IMR-90 (cell line): ENCODE measurements around the gene RTL1. TPM values are rescaled to one million over a fixed set of nuclear protein-coding genes. Genes with fewer than 3 reads are reported as not detected.

Source experiments
- ATAC-seq: fragments of 200-7000 bp; cut with Tn5 transposase; 2 replicates; pipeline ENCODE4 v1.9.1; 2020; ENCODE audit warnings: low read depth, mild to moderate bottlenecking, moderate library complexity
- BruUV-seq: library from RNA; stranded (reverse); fragments of 400-500 nt; replicated peaks from 2 replicates; lab custom pipeline; 2021; lab: Mats Ljungman, UMichigan
- CTCF ChIA-PET: fragments of 300-600 bp; formaldehyde crosslinking; extraction: SDS; loops from one replicate; lab custom pipeline; 2021; ENCODE audit warnings: antibody characterized with exemption; lab: Yijun Ruan, JAX
- POLR2A ChIA-PET: fragments of 300-600 bp; sonication (Branson Sonifier 250); formaldehyde crosslinking; loops from one replicate; lab custom pipeline; 2022; ENCODE audit warnings: antibody characterized with exemption; ENCODE audit not compliant: unreplicated experiment; lab: Charles Lee
- DNase-seq: peaks from one replicate; pipeline ENCODE4 v3.0.0; 2013
- H2AFZ ChIP-seq: replicated peaks from 2 replicates; pipeline ENCODE3; 2013; ENCODE audit warnings: low read length, mild to moderate bottlenecking; ENCODE audit not compliant: poor library complexity
- H2AK5ac ChIP-seq: 2 replicates; pipeline ENCODE4 v1.6.1; 2013; ENCODE audit warnings: low read depth, low read length, inconsistent platforms
- H2AK9ac ChIP-seq: replicated peaks from 2 replicates; pipeline ENCODE3; 2013; ENCODE audit warnings: mild to moderate bottlenecking, low read depth, low read length, moderate library complexity; ENCODE audit not compliant: poor library complexity
- H2BK120ac ChIP-seq: 2 replicates; pipeline ENCODE4 v1.6.1; 2013; ENCODE audit warnings: low read depth, low read length, inconsistent platforms
- H2BK15ac ChIP-seq: 3 replicates; pipeline ENCODE4 v1.6.1; 2013; ENCODE audit warnings: low read depth, low read length, inconsistent platforms
- H2BK20ac ChIP-seq: 2 replicates; pipeline ENCODE4 v1.6.1; 2013; ENCODE audit warnings: low read depth, mild to moderate bottlenecking, inconsistent platforms, low read length, moderate library complexity
- H2BK5ac ChIP-seq: 2 replicates; pipeline ENCODE4 v1.6.1; 2013; ENCODE audit warnings: mild to moderate bottlenecking, low read depth, low read length, inconsistent platforms; ENCODE audit not compliant: poor library complexity, severe bottlenecking
- H3K14ac ChIP-seq: replicated peaks from 2 replicates; pipeline ENCODE4 v1.6.1; 2013; ENCODE audit warnings: low read depth, low read length, inconsistent platforms
- H3K18ac ChIP-seq: 2 replicates; pipeline ENCODE4 v1.6.1; 2013; ENCODE audit warnings: low read depth, low read length, control low read depth
- H3K23ac ChIP-seq: 2 replicates; pipeline ENCODE4 v1.6.1; 2013; ENCODE audit warnings: low read depth, low read length, inconsistent platforms
- H3K27ac ChIP-seq: 2 replicates; pipeline ENCODE4 v1.5.1; 2013; ENCODE audit warnings: mild to moderate bottlenecking, control low read depth, low read length; ENCODE audit not compliant: insufficient read depth
- H3K27me3 ChIP-seq: 2 replicates; pipeline ENCODE4 v1.6.1; 2013; ENCODE audit warnings: low read length; ENCODE audit not compliant: control insufficient read depth, insufficient read depth
- H3K36me3 ChIP-seq: 2 replicates; pipeline ENCODE4 v1.6.1; 2013; ENCODE audit warnings: low read length, mixed read lengths; ENCODE audit not compliant: control insufficient read depth, insufficient read depth
- H3K4ac ChIP-seq: 2 replicates; pipeline ENCODE4 v1.6.1; 2013; ENCODE audit warnings: low read depth, low read length, inconsistent platforms
- H3K4me1 ChIP-seq: 2 replicates; pipeline ENCODE4 v1.6.1; 2013; ENCODE audit warnings: low read length, mixed read lengths; ENCODE audit not compliant: control insufficient read depth, insufficient read depth
- H3K4me2 ChIP-seq: 2 replicates; pipeline ENCODE4 v1.6.1; 2013; ENCODE audit warnings: low read depth, mild to moderate bottlenecking, control low read depth, low read length, moderate library complexity
- H3K4me3 ChIP-seq: 2 replicates; pipeline ENCODE4 v1.5.1; 2013; ENCODE audit warnings: low read depth, mild to moderate bottlenecking, control low read depth, low read length, moderate library complexity; ENCODE audit not compliant: insufficient read depth
- H3K56ac ChIP-seq: 2 replicates; pipeline ENCODE4 v1.6.1; 2013; ENCODE audit warnings: low read length, inconsistent platforms; ENCODE audit not compliant: insufficient read depth; ENCODE audit errors: extremely low read depth
- H3K79me1 ChIP-seq, 2 experiments: 2 replicates each; pipeline ENCODE4 v1.6.1; 2013; ENCODE audit warnings: low read length in 2 of 2, inconsistent platforms in 1 of 2, low read depth in 1 of 2
- H3K9ac ChIP-seq: 2 replicates; pipeline ENCODE4 v1.6.1; 2013; ENCODE audit warnings: low read depth, low read length, control low read depth
- H3K9me1 ChIP-seq: 2 replicates; pipeline ENCODE4 v1.6.1; 2013; ENCODE audit warnings: low read length, inconsistent platforms; ENCODE audit not compliant: insufficient read depth
- H3K9me3 ChIP-seq: 2 replicates; pipeline ENCODE4 v1.6.1; 2013; ENCODE audit warnings: low read length; ENCODE audit not compliant: control insufficient read depth, insufficient read depth
- H4K20me1 ChIP-seq: 2 replicates; pipeline ENCODE4 v1.6.1; 2013; ENCODE audit warnings: low read length, inconsistent platforms; ENCODE audit not compliant: insufficient read depth
- H4K5ac ChIP-seq: 2 replicates; pipeline ENCODE4 v1.6.1; 2013; ENCODE audit warnings: mild to moderate bottlenecking, low read depth, low read length, control low read depth
- H4K8ac ChIP-seq, 2 experiments: 2 replicates each; pipeline ENCODE4 v1.6.1; 2013; ENCODE audit warnings: low read depth in 2 of 2, low read length in 2 of 2, control low read depth in 1 of 2, inconsistent platforms in 1 of 2
- H4K91ac ChIP-seq: 2 replicates; pipeline ENCODE4 v1.6.1; 2013; ENCODE audit warnings: low read depth, low read length, inconsistent platforms; ENCODE audit not compliant: insufficient read depth
- CHD1 ChIP-seq: IDR thresholded peaks from 2 replicates; pipeline ENCODE4 v1.6.1; 2012; ENCODE audit warnings: low read depth, low read length, improper control_type of control experiment
- CTCF ChIP-seq: conservative IDR thresholded peaks from 2 replicates; pipeline ENCODE4 v1.5.1; 2012; ENCODE audit warnings: mild to moderate bottlenecking, low read depth, low read length, improper control_type of control experiment
- FOS ChIP-seq: fragments of 150-350 bp; IDR thresholded peaks from 2 replicates; pipeline ENCODE4 v1.6.1; 2016; ENCODE audit warnings: low read depth, low read length
- MAFK ChIP-seq: IDR thresholded peaks from 2 replicates; pipeline ENCODE4 v1.6.1; 2012; ENCODE audit warnings: low read depth, low read length, improper control_type of control experiment
- MXI1 ChIP-seq: IDR thresholded peaks from 2 replicates; pipeline ENCODE4 v1.6.1; 2012; ENCODE audit warnings: low read depth, mild to moderate bottlenecking, low read length, moderate library complexity, borderline replicate concordance
- NFE2L2 ChIP-seq: fragments of 150-350 bp; IDR thresholded peaks from 2 replicates; pipeline ENCODE4 v1.6.1; 2016; ENCODE audit warnings: low read depth, mild to moderate bottlenecking, low read length
- POLR2A ChIP-seq: IDR thresholded peaks from 2 replicates; pipeline ENCODE4 v1.6.1; 2012; ENCODE audit warnings: mild to moderate bottlenecking, low read depth, low read length
- RAD21 ChIP-seq: IDR thresholded peaks from 2 replicates; pipeline ENCODE4 v1.6.1; 2012; ENCODE audit warnings: low read length, improper control_type of control experiment
- RFX5 ChIP-seq: IDR thresholded peaks from 2 replicates; pipeline ENCODE4 v1.8.0; 2012; ENCODE audit warnings: low read depth, mild to moderate bottlenecking, low read length, moderate library complexity
- SMC3 ChIP-seq: fragments of 150-350 bp; IDR thresholded peaks from 2 replicates; pipeline ENCODE4 v1.6.1; 2016; ENCODE audit warnings: low read depth, mild to moderate bottlenecking, antibody characterized with exemption, low read length, moderate library complexity
- WGBS, 2 experiments: methylation state at CpG; one replicate each; pipeline versions ENCODE4 v1.1.5 to v1.1.7; 2013; ENCODE audit warnings: missing lambda C conversion rate in 2 of 2; ENCODE audit not compliant: insufficient read length in 1 of 2; ENCODE audit errors: extremely low coverage in 2 of 2; 5-methylcytosine and 5-hydroxymethylcytosine counted together
- dilution Hi-C: fragments of 300-500 bp; cut with HindIII; formaldehyde crosslinking; loops from one replicate; pipeline ENCODE4 v1.14.3; 2018; ENCODE audit warnings: low sequenced_read_pairs; ENCODE audit not compliant: unreplicated experiment
- in situ Hi-C: fragments of 300-500 bp; cut with MboI; formaldehyde crosslinking; loops from 3 replicates; pipeline ENCODE4 v1.14.3; 2019; ENCODE audit warnings: low sequenced_read_pairs, inconsistent platforms, mixed read lengths
- intact Hi-C: fragments of 100-400 bp; cut with micrococcal nuclease; formaldehyde crosslinking; loops from 2 replicates; pipeline ENCODE4 v1.10.0; 2022
- polyA plus RNA-seq, 3 experiments: library from polyadenylated mRNA; depleted of rRNA; stranded (reverse); fragments of >200 nt; gene quantifications; 2 replicates each; pipeline ENCODE4 v1.2.3, GENCODE V29; 2012; ENCODE audit warnings: low replicate concordance in 1 of 3
- total RNA-seq: library from RNA; depleted of rRNA; stranded (reverse); fragments of >200 nt; gene quantifications from 2 replicates; pipeline ENCODE4 v1.2.3, GENCODE V29; 2012
- TF ChIP-seq, protein P1 (sequence below): fragments of 150-350 bp; IDR thresholded peaks from 2 replicates; pipeline ENCODE4 v1.6.1; 2016; ENCODE audit warnings: low read depth, mild to moderate bottlenecking, low read length, moderate library complexity, borderline replicate concordance
- TF ChIP-seq, protein P2 (sequence below): fragments of 150-350 bp; IDR thresholded peaks from 2 replicates; pipeline ENCODE4 v1.6.1; 2017; ENCODE audit warnings: mild to moderate bottlenecking, antibody characterized with exemption, low read length, low read depth

Gene RTL1
- total and polyA plus RNA-seq, 2 of the 4 experiments (the other 2 are of a cell fraction): not detected

DNA sequence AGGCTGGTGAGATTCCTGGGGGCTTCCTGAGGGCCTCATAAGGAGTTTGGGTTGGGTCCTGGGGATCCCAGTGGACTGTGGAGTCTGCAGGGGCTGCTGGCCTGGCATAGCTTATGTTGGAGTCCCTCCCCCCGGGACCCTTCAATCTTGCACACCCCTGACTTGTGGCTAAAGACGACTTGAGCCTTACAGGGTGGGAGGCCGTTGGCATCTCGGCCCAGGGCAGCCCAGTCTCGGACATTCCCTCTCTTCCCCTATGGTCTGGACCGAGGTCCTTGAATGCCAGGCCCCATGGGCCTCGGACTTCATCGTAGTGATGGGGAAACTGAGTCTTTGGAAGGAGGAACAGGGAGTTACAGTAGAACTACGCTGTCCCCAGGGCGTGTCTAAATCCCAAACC is 12.5 kb downstream of the RTL1 start:
- no TSS peak for BruUV-seq
- DNase-seq (no peak), ATAC-seq (no peak)
- H3K9me3 ChIP-seq: no peaks in the 10 kb centered on the region
- H3K56ac ChIP-seq: no peak overlapping the region
- no peak overlapping the region for H3K18ac ChIP-seq
- no peaks in the 10 kb centered on the region for H3K27me3 ChIP-seq
- H3K23ac ChIP-seq: no peak overlapping the region
- intact Hi-C loops: no loop called here
- H4K20me1 ChIP-seq: peaks cover 30% of the 10 kb centered on the region
- TF ChIP-seq POLR2A (no peak), FOS (no peak), MAFK (no peak), CTCF (no peak), NFE2L2 (no peak), MXI1 (no peak), CHD1 (no peak), RFX5 (no peak), SMC3 (no peak), RAD21 (no peak)
- TF ChIP-seq, protein P1, sequence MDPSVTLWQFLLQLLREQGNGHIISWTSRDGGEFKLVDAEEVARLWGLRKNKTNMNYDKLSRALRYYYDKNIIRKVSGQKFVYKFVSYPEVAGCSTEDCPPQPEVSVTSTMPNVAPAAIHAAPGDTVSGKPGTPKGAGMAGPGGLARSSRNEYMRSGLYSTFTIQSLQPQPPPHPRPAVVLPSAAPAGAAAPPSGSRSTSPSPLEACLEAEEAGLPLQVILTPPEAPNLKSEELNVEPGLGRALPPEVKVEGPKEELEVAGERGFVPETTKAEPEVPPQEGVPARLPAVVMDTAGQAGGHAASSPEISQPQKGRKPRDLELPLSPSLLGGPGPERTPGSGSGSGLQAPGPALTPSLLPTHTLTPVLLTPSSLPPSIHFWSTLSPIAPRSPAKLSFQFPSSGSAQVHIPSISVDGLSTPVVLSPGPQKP: no peak
- TF ChIP-seq, protein P2, sequence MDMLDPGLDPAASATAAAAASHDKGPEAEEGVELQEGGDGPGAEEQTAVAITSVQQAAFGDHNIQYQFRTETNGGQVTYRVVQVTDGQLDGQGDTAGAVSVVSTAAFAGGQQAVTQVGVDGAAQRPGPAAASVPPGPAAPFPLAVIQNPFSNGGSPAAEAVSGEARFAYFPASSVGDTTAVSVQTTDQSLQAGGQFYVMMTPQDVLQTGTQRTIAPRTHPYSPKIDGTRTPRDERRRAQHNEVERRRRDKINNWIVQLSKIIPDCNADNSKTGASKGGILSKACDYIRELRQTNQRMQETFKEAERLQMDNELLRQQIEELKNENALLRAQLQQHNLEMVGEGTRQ: no peak
- no peak overlapping the region for H2AK5ac ChIP-seq
- no peak overlapping the region for H2BK120ac ChIP-seq
- H3K36me3 ChIP-seq: peaks cover 56% of the 10 kb centered on the region
- no peak overlapping the region for H2BK5ac ChIP-seq
- H3K14ac ChIP-seq: no peak overlapping the region
- H3K4ac ChIP-seq: no peak overlapping the region
- no peak overlapping the region for H2AK9ac ChIP-seq
- H3K27ac ChIP-seq: no peak overlapping the region
- no peak overlapping the region for H2BK20ac ChIP-seq
- no peak overlapping the region for H3K9ac ChIP-seq
- no peak overlapping the region for H3K4me2 ChIP-seq
- dilution Hi-C loops: no loop called here
- POLR2A ChIA-PET: no interaction called here
- no peak overlapping the region for H4K8ac ChIP-seq
- no peak overlapping the region for H4K91ac ChIP-seq
- no peak overlapping the region for H3K4me3 ChIP-seq
- H4K5ac ChIP-seq: no peak overlapping the region
- H3K4me1 ChIP-seq: no peaks in the 10 kb centered on the region
- H3K9me1 ChIP-seq: no peaks in the 10 kb centered on the region
- CTCF ChIA-PET: no interaction called here
- no peak overlapping the region for H2AFZ ChIP-seq
- H3K79me1 ChIP-seq: peaks cover 7 to 21% of the 10 kb centered on the region in 2 experiments; a peak in 3 of 4 replicates
- no CpG with 5 or more reads among the region's 10 CpGs for WGBS, 2 experiments
- no peak overlapping the region for H2BK15ac ChIP-seq
- in situ Hi-C loops: no loop called here
